H1 (cell line): Measurements from ENCODE around the gene CHST12. TPM values are rescaled to one million over a fixed set of nuclear protein-coding genes. Genes with fewer than 3 reads are reported as not detected.

Experiments used
- CTCF ChIA-PET: fragments of 300-600 bp; sonication (Branson Sonifier 250); formaldehyde crosslinking; loops from one replicate; lab custom pipeline; 2021; ENCODE audit not compliant: partially characterized antibody; lab: Charles Lee
- POLR2A ChIA-PET: fragments of 300-600 bp; sonication (Branson Sonifier 250); formaldehyde crosslinking; loops from one replicate; lab custom pipeline; 2021; ENCODE audit warnings: inconsistent platforms; ENCODE audit not compliant: partially characterized antibody; lab: Charles Lee
- DNase-seq, 2 experiments: peaks; one replicate each; pipeline versions ENCODE4 v3.0.0 to v3.0.0-alpha.2; 2010 to 2022; ENCODE audit warnings: low spot score in 2 of 2, low read depth in 1 of 2, mixed read lengths in 1 of 2
- FAIRE-seq: peaks from 2 replicates; lab custom pipeline; 2011; peaks lifted over from hg19 to GRCh38; lab: Jason Lieb, UNC
- H2AFZ ChIP-seq: 2 replicates; pipeline ENCODE4 v1.8.1; 2012; ENCODE audit warnings: low read length, inconsistent platforms
- H2AK5ac ChIP-seq: 2 replicates; pipeline ENCODE4 v1.6.1; 2013; ENCODE audit warnings: low read depth, low read length
- H2BK120ac ChIP-seq: replicated peaks from 2 replicates; pipeline ENCODE3; 2013; ENCODE audit warnings: low read depth, low read length, inconsistent platforms
- H2BK12ac ChIP-seq: 2 replicates; pipeline ENCODE4 v1.6.1; 2013; ENCODE audit warnings: low read depth, low read length
- H2BK15ac ChIP-seq: 2 replicates; pipeline ENCODE4 v1.6.1; 2013; ENCODE audit warnings: low read length
- H2BK20ac ChIP-seq: 2 replicates; pipeline ENCODE4 v1.6.1; 2013; ENCODE audit warnings: low read length
- H2BK5ac ChIP-seq: 2 replicates; pipeline ENCODE4 v1.6.1; 2013; ENCODE audit warnings: low read depth, low read length
- H3K14ac ChIP-seq: 2 replicates; pipeline ENCODE4 v1.6.1; 2013; ENCODE audit warnings: inconsistent platforms; ENCODE audit not compliant: insufficient read length
- H3K18ac ChIP-seq: 2 replicates; pipeline ENCODE4 v1.6.1; 2013; ENCODE audit warnings: low read length; ENCODE audit errors: extremely low read depth
- H3K23ac ChIP-seq: 2 replicates; pipeline ENCODE4 v1.6.1; 2013; ENCODE audit warnings: inconsistent platforms; ENCODE audit not compliant: insufficient read length
- H3K23me2 ChIP-seq: 2 replicates; pipeline ENCODE4 v1.6.1; 2013; ENCODE audit warnings: low read depth, low read length
- H3K27ac ChIP-seq: 2 replicates; pipeline ENCODE4 v1.6.1; 2011; ENCODE audit warnings: low read depth, low read length, inconsistent platforms
- H3K27me3 ChIP-seq, 4 experiments: replicated peaks in 1 of 4; 1 replicate in 1 of 4; 2 replicates in 3 of 4; pipeline versions ENCODE4 v1.6.1 to v1.8.1; 2011 to 2013; ENCODE audit warnings: low read length in 3 of 4, mild to moderate bottlenecking in 3 of 4, inconsistent platforms in 2 of 4, mixed read lengths in 2 of 4, moderate library complexity in 1 of 4; ENCODE audit not compliant: control insufficient read depth in 3 of 4, insufficient read depth in 3 of 4; ENCODE audit errors: extremely low read depth in 1 of 4
- H3K36me3 ChIP-seq, 4 experiments: 2 replicates each; pipeline versions ENCODE4 v1.6.1 to v1.8.1; 2011 to 2013; ENCODE audit warnings: mild to moderate bottlenecking in 4 of 4, low read length in 3 of 4, moderate library complexity in 2 of 4, control low read depth in 1 of 4, inconsistent platforms in 1 of 4; ENCODE audit not compliant: insufficient read depth in 4 of 4, control insufficient read depth in 2 of 4
- H3K4ac ChIP-seq: replicated peaks from 2 replicates; pipeline ENCODE3; 2013; ENCODE audit warnings: low read length, low read depth, mixed read lengths, inconsistent platforms; ENCODE audit not compliant: insufficient read length
- H3K4me1 ChIP-seq, 4 experiments: replicated peaks in 1 of 4; 1 replicate in 1 of 4; 2 replicates in 3 of 4; pipeline versions ENCODE4 v1.6.1 to v1.8.1; 2011 to 2013; ENCODE audit warnings: low read length in 3 of 4, inconsistent platforms in 2 of 4, mixed read lengths in 1 of 4; ENCODE audit not compliant: insufficient read depth in 4 of 4, control insufficient read depth in 3 of 4
- H3K4me2 ChIP-seq, 2 experiments: 2 replicates each; pipeline versions ENCODE4 v1.6.1 to v1.8.1; 2011 to 2013; ENCODE audit warnings: low read depth in 2 of 2, low read length in 2 of 2, control low read depth in 1 of 2, inconsistent platforms in 1 of 2, mild to moderate bottlenecking in 1 of 2; ENCODE audit not compliant: insufficient read depth in 1 of 2
- H3K4me3 ChIP-seq, 4 experiments: fragments of 200-600, 300-600 bp in 1 of 4; sonication (generic), shearing (Covaris generic), sonication (Bioruptor Twin) in 1 of 4; 2 replicates each; pipeline versions ENCODE4 v1.5.1 to v1.8.1; 2011 to 2016; ENCODE audit warnings: low read length in 4 of 4, low read depth in 3 of 4, control low read depth in 2 of 4, inconsistent platforms in 2 of 4, mild to moderate bottlenecking in 2 of 4, mixed read lengths in 1 of 4, moderate library complexity in 1 of 4; ENCODE audit not compliant: insufficient read depth in 2 of 4; ENCODE audit errors: extremely low read depth in 1 of 4
- H3K56ac ChIP-seq: replicated peaks from 2 replicates; pipeline ENCODE3; 2013; ENCODE audit warnings: low read depth, mild to moderate bottlenecking, mixed read lengths, low read length, inconsistent platforms; ENCODE audit not compliant: insufficient read length
- H3K79me1 ChIP-seq: 2 replicates; pipeline ENCODE4 v1.6.1; 2013; ENCODE audit warnings: low read depth, low read length, control low read depth
- H3K79me2 ChIP-seq, 2 experiments: 2 replicates each; pipeline versions ENCODE4 v1.6.1 to v1.8.1; 2012 to 2013; ENCODE audit warnings: low read length in 2 of 2, mild to moderate bottlenecking in 2 of 2, inconsistent platforms in 1 of 2; ENCODE audit not compliant: insufficient read depth in 2 of 2, control insufficient read depth in 1 of 2
- H3K9ac ChIP-seq, 4 experiments: replicated peaks in 1 of 4; 1 replicate in 1 of 4; 2 replicates in 3 of 4; pipeline versions ENCODE4 v1.6.1 to v1.8.1; 2011 to 2013; ENCODE audit warnings: low read depth in 3 of 4, low read length in 3 of 4, control low read depth in 2 of 4, mild to moderate bottlenecking in 2 of 4, moderate library complexity in 2 of 4, inconsistent platforms in 1 of 4; ENCODE audit errors: extremely low read depth in 1 of 4
- H3K9me3 ChIP-seq, 2 experiments: 2 replicates each; pipeline versions ENCODE4 v1.6.1 to v1.8.1; 2012 to 2013; ENCODE audit warnings: mild to moderate bottlenecking in 2 of 2, moderate library complexity in 2 of 2, control low read depth in 1 of 2, inconsistent platforms in 1 of 2, low read depth in 1 of 2, low read length in 1 of 2, mixed read lengths in 1 of 2; ENCODE audit not compliant: insufficient read depth in 2 of 2
- H4K20me1 ChIP-seq, 2 experiments: replicated peaks in 1 of 2; 2 replicates each; pipeline versions ENCODE3 to v1.8.1; 2011 to 2013; ENCODE audit warnings: inconsistent platforms in 2 of 2, low read length in 2 of 2, mild to moderate bottlenecking in 1 of 2; ENCODE audit not compliant: insufficient read depth in 2 of 2, control insufficient read depth in 1 of 2
- H4K5ac ChIP-seq: 2 replicates; pipeline ENCODE4 v1.6.1; 2013; ENCODE audit warnings: low read length, low read depth, mixed read lengths, inconsistent platforms; ENCODE audit not compliant: insufficient read length
- H4K8ac ChIP-seq: 2 replicates; pipeline ENCODE4 v1.8.0; 2013; ENCODE audit warnings: mild to moderate bottlenecking, moderate library complexity, low read length, inconsistent platforms; ENCODE audit not compliant: insufficient read depth; ENCODE audit errors: extremely low read depth
- H4K91ac ChIP-seq: replicated peaks from 2 replicates; pipeline ENCODE3; 2013; ENCODE audit warnings: low read length, mixed read lengths, inconsistent platforms; ENCODE audit not compliant: insufficient read length
- KDM5A ChIP-seq: fragments of 200-600 bp; IDR thresholded peaks from 2 replicates; pipeline ENCODE4 v1.7.1; 2012; ENCODE audit warnings: mild to moderate bottlenecking, low read length, inconsistent platforms, mixed read lengths
- WGBS, 2 experiments: shearing (Covaris generic) in 1 of 2; methylation state at CpG; one replicate each; pipeline versions ENCODE4 v1.1.6 to v1.1.7; 2013 to 2015; ENCODE audit warnings: low lambda C conversion rate in 2 of 2, mixed read lengths in 2 of 2, inconsistent platforms in 1 of 2, low coverage in 1 of 2, missing lambda C conversion rate in 1 of 2; ENCODE audit not compliant: insufficient replicate concordance in 2 of 2, insufficient coverage in 1 of 2, insufficient read length in 1 of 2; ENCODE audit errors: extremely low coverage in 1 of 2, missing lambda C conversion rate in 1 of 2; 5-methylcytosine and 5-hydroxymethylcytosine counted together
- polyA plus RNA-seq, 7 experiments: library from polyadenylated mRNA; depleted of rRNA in 3 of 7; stranded (reverse) in 5 of 7; unstranded in 2 of 7; fragments of >200 nt in 5 of 7; fragments of 200-250 nt in 2 of 7; gene quantifications; 1 replicate in 5 of 7; 2 replicates in 1 of 7; 4 replicates in 1 of 7; pipeline versions ENCODE4 v1.2.1 to v1.2.3, GENCODE V29; 2011 to 2013; ENCODE audit warnings: missing spikeins in 2 of 7, mixed read lengths in 2 of 7
- total RNA-seq: library from RNA; stranded (reverse); fragmentation: NEBNext Ultra II Directional; extraction: Animal tissue kit (Norgen Biotek cat#: 25700); gene quantifications from 2 replicates; pipeline ENCODE4 v1.2.1, GENCODE V29; 2021

The CHST12 gene
- total and polyA plus RNA-seq, 2 of the 8 experiments (the other 6 are each of a cell fraction or from before 2014, with no cell fraction given) = 13.4 to 24.1 TPM

DNA sequence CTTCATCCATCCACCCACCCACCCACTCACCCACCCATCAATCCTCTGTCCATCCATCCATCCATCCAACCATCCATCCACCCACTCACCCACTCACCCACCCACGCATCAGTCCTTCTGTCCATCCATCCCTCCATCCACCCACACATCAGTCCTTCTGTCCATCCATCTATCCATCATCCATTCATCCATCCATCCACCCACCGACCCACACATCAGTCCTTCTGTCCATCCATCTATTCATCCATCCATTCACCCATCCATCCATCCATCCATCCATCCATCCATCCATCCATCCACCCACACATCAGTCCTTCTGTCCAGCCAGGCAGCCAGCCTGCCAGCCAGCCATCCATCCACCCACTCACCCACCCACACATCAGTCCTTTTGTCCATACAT, 88.6 kb downstream of the CHST12 start:
- Histone ChIP-seq H2BK20ac (no peak overlapping the region), H2BK15ac (no peak overlapping the region), H3K4me2 (no peak overlapping the region), H2AK5ac (0 out of 2 replicates have a peak overlapping the region, but pooled peaks have one; percentile 24), H3K79me2 (no peaks in the 10 kb centered on the region), H3K27ac (no peak overlapping the region), H2BK5ac (no peak overlapping the region), H3K23me2 (peaks cover 16% of the 10 kb centered on the region; the same call in 1 of the 2 replicates), H3K27me3 (no peaks in the 10 kb centered on the region), H3K4me3 (no peak overlapping the region), H3K4ac (no peak overlapping the region), H4K20me1 (no peaks in the 10 kb centered on the region), H3K79me1 (no peaks in the 10 kb centered on the region; the same call in 1 of the 2 replicates), H3K23ac (no peak overlapping the region), H3K14ac (no peak overlapping the region), H2AFZ (no peak overlapping the region), H2BK12ac (no peak overlapping the region)
- FAIRE-seq (no peak), DNase-seq (no peak)
- POLR2A ChIA-PET = no interaction called here
- 82% methylated on average over 2 of the region's 2 CpGs; no CpG with 5 or more reads in 1 of the 2 experiments for WGBS, 2 experiments
- CTCF ChIA-PET = interaction anchor here (0.6 to 2.8 kb wide), 4 partner anchors 14 to 1308 kb away, joined by 3 to 11 read pairs (median 5); no protein-coding TSS in a partner anchor
- no peak for TF ChIP-seq KDM5A
- TF ChIP-seq, all 59 proteins: peak for 0
- no peaks in the 10 kb centered on the region for H3K36me3 ChIP-seq
- no peak overlapping the region for H3K56ac ChIP-seq
- H4K91ac ChIP-seq = no peak overlapping the region
- H3K9me3 ChIP-seq = no peaks in the 10 kb centered on the region
- H4K8ac ChIP-seq = no peak overlapping the region
- H3K18ac ChIP-seq = no peak overlapping the region
- no peak overlapping the region for H2BK120ac ChIP-seq
- H3K4me1 ChIP-seq = peaks cover 0 to 17% (median 8%) of the 10 kb centered on the region in 4 experiments; a peak in 6 of 7 replicates
- H4K5ac ChIP-seq = no peak overlapping the region
- no peak overlapping the region for H3K9ac ChIP-seq
